ENCODE results near the gene MYCBP2.

- TF ChIP-seq CTCF (IDR thresholded peaks at IDR 0.05) (no peak), YY1 (IDR thresholded peaks at IDR 0.05; ENCODE audit: low read depth) (no peak), RCOR1 (IDR thresholded peaks at IDR 0.05; ENCODE audit: low read length) (no peak), FOXM1 (IDR thresholded peaks at IDR 0.05; ENCODE audit: low read depth) (no peak), MXI1 (IDR thresholded peaks at IDR 0.05; ENCODE audit: low read depth, low read length) (no peak), NFIC (IDR thresholded peaks at IDR 0.05; ENCODE audit: borderline replicate concordance) (no peak), POLR2AphosphoS5 (IDR thresholded peaks at IDR 0.05; ENCODE audit: low read depth, low read length) (no peak), MAX (IDR thresholded peaks at IDR 0.05; ENCODE audit: low read depth) (no peak), USF2 (IDR thresholded peaks at IDR 0.05; ENCODE audit: borderline replicate concordance, low read depth, low read length) (no peak), REST (IDR thresholded peaks at IDR 0.05; ENCODE audit: low read depth, low read length) (no peak), SIN3A (IDR thresholded peaks at IDR 0.05; ENCODE audit: borderline replicate concordance, low read depth, low read length) (no peak), EZH2phosphoT487 (IDR thresholded peaks at IDR 0.05; ENCODE audit: borderline replicate concordance, low read depth) (no peak), IRF3 (IDR thresholded peaks at IDR 0.05; ENCODE audit: low read depth, low read length) (no peak), ZBTB33 (IDR thresholded peaks at IDR 0.05; ENCODE audit: borderline replicate concordance, low read depth) (no peak)
Measured at GRCh38 chr13:77009011-77009410, 317.9 kb downstream of the MYCBP2 start.
